ENCODE data around the gene SCRT2. TPM values are rescaled to one million over a fixed set of nuclear protein-coding genes. Genes with fewer than 3 reads are reported as not detected.

SCRT2 gene
- polyA plus RNA-seq, 3 donors = not detected

DNA sequence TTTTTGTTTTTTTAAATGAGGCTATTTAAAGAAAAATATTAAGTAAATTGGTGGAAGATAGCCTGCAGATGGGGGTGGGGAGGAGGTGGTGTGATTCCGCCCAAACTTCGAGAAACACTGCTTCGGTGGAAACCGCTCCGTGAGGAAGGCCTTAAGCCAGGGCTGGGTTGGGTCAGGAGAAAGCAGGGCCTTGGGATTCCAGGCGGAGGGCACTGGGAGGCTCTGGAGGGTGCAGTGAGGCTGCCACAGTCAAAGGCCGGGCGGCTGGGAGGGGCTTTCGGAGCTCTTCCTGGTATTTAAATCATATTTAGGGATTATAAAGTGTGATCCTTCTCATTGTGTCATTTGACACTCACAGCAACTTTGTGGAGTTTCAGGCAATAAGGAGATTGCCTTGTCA is 22.2 kb upstream of the SCRT2 start:
- no peaks in the 10 kb centered on the region for H3K9me3 ChIP-seq (replicated peaks in 1 of 2; ENCODE audit: control insufficient read depth in 1 of 2, insufficient read depth in 1 of 2, low read length in 2 of 2)
- H3K4me3 ChIP-seq (replicated peaks in 1 of 3; ENCODE audit: low read depth in 2 of 3, low read length in 3 of 3) = no peak overlapping the region
- H3K4me1 ChIP-seq (ENCODE audit: control insufficient read depth in 1 of 2, insufficient read depth in 2 of 2, low read length in 2 of 2) = no peaks in the 10 kb centered on the region
- no peaks in the 10 kb centered on the region for H3K27me3 ChIP-seq (ENCODE audit: control insufficient read depth in 2 of 2, insufficient read depth in 2 of 2, low read length in 2 of 2)
- H3K27me3 Mint-ChIP-seq (ENCODE audit: low read depth in 3 of 3) = peaks cover 6 to 9% (median 7%) of the 10 kb centered on the region in 3 donors
- intact Hi-C loops (cut with micrococcal nuclease) = no loop called here
- no peak overlapping the region for H3K4me2 ChIP-seq (replicated peaks; ENCODE audit: extremely low read depth, low read length, poor library complexity, severe bottlenecking)
- no peaks in the 10 kb centered on the region for H3K79me2 ChIP-seq (ENCODE audit: insufficient read depth, low read length)
- no peaks in the 10 kb centered on the region for H3K36me3 ChIP-seq (replicated peaks in 1 of 2; ENCODE audit: control insufficient read depth in 1 of 2, insufficient read depth in 2 of 2, low read length in 2 of 2)
- no peaks in the 10 kb centered on the region for H3K4me1 Mint-ChIP-seq
- no peak overlapping the region for H3K4me3 Mint-ChIP-seq
- no peaks in the 10 kb centered on the region for H3K36me3 Mint-ChIP-seq
- TF ChIP-seq, protein P1, sequence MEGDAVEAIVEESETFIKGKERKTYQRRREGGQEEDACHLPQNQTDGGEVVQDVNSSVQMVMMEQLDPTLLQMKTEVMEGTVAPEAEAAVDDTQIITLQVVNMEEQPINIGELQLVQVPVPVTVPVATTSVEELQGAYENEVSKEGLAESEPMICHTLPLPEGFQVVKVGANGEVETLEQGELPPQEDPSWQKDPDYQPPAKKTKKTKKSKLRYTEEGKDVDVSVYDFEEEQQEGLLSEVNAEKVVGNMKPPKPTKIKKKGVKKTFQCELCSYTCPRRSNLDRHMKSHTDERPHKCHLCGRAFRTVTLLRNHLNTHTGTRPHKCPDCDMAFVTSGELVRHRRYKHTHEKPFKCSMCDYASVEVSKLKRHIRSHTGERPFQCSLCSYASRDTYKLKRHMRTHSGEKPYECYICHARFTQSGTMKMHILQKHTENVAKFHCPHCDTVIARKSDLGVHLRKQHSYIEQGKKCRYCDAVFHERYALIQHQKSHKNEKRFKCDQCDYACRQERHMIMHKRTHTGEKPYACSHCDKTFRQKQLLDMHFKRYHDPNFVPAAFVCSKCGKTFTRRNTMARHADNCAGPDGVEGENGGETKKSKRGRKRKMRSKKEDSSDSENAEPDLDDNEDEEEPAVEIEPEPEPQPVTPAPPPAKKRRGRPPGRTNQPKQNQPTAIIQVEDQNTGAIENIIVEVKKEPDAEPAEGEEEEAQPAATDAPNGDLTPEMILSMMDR (IDR thresholded peaks at IDR 0.05) = no peak
- no peak overlapping the region for H3K9ac ChIP-seq (ENCODE audit: insufficient read depth, low read length, poor library complexity, severe bottlenecking)
- no peak overlapping the region for H2AFZ ChIP-seq (ENCODE audit: insufficient read depth, low read depth, low read length, poor library complexity, severe bottlenecking)
- no peaks in the 10 kb centered on the region for H4K20me1 ChIP-seq (ENCODE audit: insufficient read depth, low read length)
- peaks cover 0 to 2% (median 0%) of the 10 kb centered on the region in 7 donors for H3K9me3 Mint-ChIP-seq
- H3K27ac ChIP-seq (ENCODE audit: low read depth in 1 of 2, low read length in 2 of 2) = no peak overlapping the region
- WGBS (ENCODE audit: insufficient coverage) = 94% methylated on average over 5 of the region's 9 CpGs
- no peak for DNase-seq
- H3K27ac Mint-ChIP-seq = no peak overlapping the region

DNA sequence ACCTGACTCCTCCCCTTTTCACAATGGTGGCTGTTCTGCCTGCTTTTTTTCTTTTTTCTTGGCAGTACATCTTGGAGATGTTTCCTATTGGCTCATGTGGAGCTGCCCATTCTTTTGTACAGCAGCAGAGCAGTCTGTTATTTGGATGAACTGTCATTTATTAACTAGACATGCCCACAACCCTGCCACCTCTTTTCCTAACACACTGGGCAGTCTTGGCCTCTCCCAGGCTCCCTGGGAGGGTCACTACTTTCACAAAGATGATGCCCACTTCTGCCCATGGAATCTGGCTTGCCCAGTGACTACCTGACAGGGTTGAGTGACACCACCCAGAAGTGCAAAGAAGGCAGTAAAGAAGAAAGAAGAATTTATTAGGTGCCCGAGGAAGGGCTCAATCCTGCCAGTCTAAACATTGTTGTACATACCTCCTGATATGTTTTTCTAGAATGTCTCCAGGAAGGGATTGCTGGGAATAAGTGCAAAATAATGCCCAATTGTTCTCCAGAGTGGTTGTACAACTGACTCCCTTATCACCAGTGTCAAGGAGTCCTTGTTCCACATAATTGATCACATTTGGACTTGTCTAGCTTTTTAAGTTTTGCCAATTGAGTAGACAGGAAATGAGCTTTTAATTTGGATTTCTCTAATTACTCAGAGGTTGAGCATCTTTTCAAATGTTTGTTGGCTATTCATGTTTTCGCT is 19.7 kb upstream of the SCRT2 start:
- WGBS (ENCODE audit: insufficient coverage) = no CpG with 5 or more reads among the region's 2 CpGs
- Histone ChIP-seq H3K4me2 (replicated peaks; ENCODE audit: extremely low read depth, low read length, poor library complexity, severe bottlenecking) (no peak overlapping the region), H3K27ac (ENCODE audit: low read depth in 1 of 2, low read length in 2 of 2) (no peak overlapping the region), H3K9ac (ENCODE audit: insufficient read depth, low read length, poor library complexity, severe bottlenecking) (no peak overlapping the region), H2AFZ (ENCODE audit: insufficient read depth, low read depth, low read length, poor library complexity, severe bottlenecking) (no peak overlapping the region), H3K4me3 (replicated peaks in 1 of 3; ENCODE audit: low read depth in 2 of 3, low read length in 3 of 3) (no peak overlapping the region), H3K4me1 (ENCODE audit: control insufficient read depth in 1 of 2, insufficient read depth in 2 of 2, low read length in 2 of 2) (no peaks in the 10 kb centered on the region), H3K27me3 (ENCODE audit: control insufficient read depth in 2 of 2, insufficient read depth in 2 of 2, low read length in 2 of 2) (peaks cover 0 to 6% of the 10 kb centered on the region in 2 donors), H3K79me2 (ENCODE audit: insufficient read depth, low read length) (no peaks in the 10 kb centered on the region), H3K9me3 (replicated peaks in 1 of 2; ENCODE audit: control insufficient read depth in 1 of 2, insufficient read depth in 1 of 2, low read length in 2 of 2) (no peaks in the 10 kb centered on the region), H4K20me1 (ENCODE audit: insufficient read depth, low read length) (no peaks in the 10 kb centered on the region), H3K36me3 (replicated peaks in 1 of 2; ENCODE audit: control insufficient read depth in 1 of 2, insufficient read depth in 2 of 2, low read length in 2 of 2) (no peaks in the 10 kb centered on the region)
- H3K4me3 Mint-ChIP-seq = no peak overlapping the region
- no peak for DNase-seq
- H3K36me3 Mint-ChIP-seq = no peaks in the 10 kb centered on the region
- H3K4me1 Mint-ChIP-seq = no peaks in the 10 kb centered on the region
- intact Hi-C loops (cut with micrococcal nuclease) = no loop called here
- no peak overlapping the region for H3K27ac Mint-ChIP-seq
- TF ChIP-seq, protein P1 (IDR thresholded peaks at IDR 0.05) = no peak
- peaks cover 5 to 7% (median 7%) of the 10 kb centered on the region in 3 donors for H3K27me3 Mint-ChIP-seq (ENCODE audit: low read depth in 3 of 3)
- H3K9me3 Mint-ChIP-seq = no peaks in the 10 kb centered on the region
